Head of caudate nucleus (tissue), 42 donors: ENCODE results near the gene BBOX1.
A peak's percentile ranks its signal among the peaks of the same experiment; 100 is the strongest.
"Not testable (repeated sequence)": the region's sequence is repeated elsewhere in the genome, so short reads cannot be mapped to it uniquely, and the experiment has no call there.

Source experiments
- DNase-seq, 42 donors: peaks; one replicate each; pipeline versions ENCODE4 v3.0.0 to v3.0.0-alpha.2; 2020 to 2021; ENCODE audit warnings: mixed read lengths in 7 of 42
- intact Hi-C: fragments of 100-400 bp; cut with DNase I; formaldehyde crosslinking; loops from one replicate; pipeline ENCODE4 v1.15.0; 2022

Gene BBOX1

GRCh38 chr11:27115051-27115650, 74.5 kb downstream of the BBOX1 start:
- no peak for DNase-seq

GRCh38 chr11:27116684-27117083, 76.1 kb downstream of the BBOX1 start:
- DNase-seq, result no peak
- intact Hi-C loops, result no loop called here

More at GRCh38 chr11:27115051-27115650, 74.5 kb downstream of the BBOX1 start:
- intact Hi-C loops, result no loop called here

GRCh38 chr11:27118371-27118770, 77.8 kb downstream of the BBOX1 start:
- peak in 1 of 42 donors; percentile 13 for DNase-seq
- intact Hi-C loops, result no loop called here

GRCh38 chr11:27118949-27119348, 78.3 kb downstream of the BBOX1 start:
- intact Hi-C loops, result no loop called here
- no peak for DNase-seq

GRCh38 chr11:27119396-27119795, 78.8 kb downstream of the BBOX1 start:
- intact Hi-C loops, result no loop called here
- no peak for DNase-seq

GRCh38 chr11:27120211-27120610, 79.6 kb downstream of the BBOX1 start:
- no peak for DNase-seq
- intact Hi-C loops, result no loop called here

- intact Hi-C loops, result no loop called here
- no peak for DNase-seq
These were observed 81.4 kb downstream of the BBOX1 start for GRCh38 chr11:27122001-27122400.

- intact Hi-C loops, result no loop called here
These were observed 84.1 kb downstream of the BBOX1 start for GRCh38 chr11:27124514-27125264.

GRCh38 chr11:27129686-27130085, 89.1 kb downstream of the BBOX1 start:
- DNase-seq, result no peak
- intact Hi-C loops, result no loop called here

More at GRCh38 chr11:27124514-27125264, 84.1 kb downstream of the BBOX1 start:
- no peak for DNase-seq

GRCh38 chr11:27130806-27131205, 90.2 kb downstream of the BBOX1 start:
- DNase-seq, result no peak
- intact Hi-C loops, result no loop called here

GRCh38 chr11:27135924-27136329, 95.3 kb downstream of the BBOX1 start:
- intact Hi-C loops, DNase-seq: not testable (repeated sequence)

GRCh38 chr11:27138716-27139115, 98.1 kb downstream of the BBOX1 start:
- DNase-seq, result no peak
- intact Hi-C loops, result no loop called here

GRCh38 chr11:27139742-27140367, 99.2 kb downstream of the BBOX1 start:
- intact Hi-C loops, result no loop called here
- DNase-seq, result no peak

GRCh38 chr11:27141576-27141975, 101.0 kb downstream of the BBOX1 start:
- intact Hi-C loops, result no loop called here
- no peak for DNase-seq

- intact Hi-C loops, result no loop called here
- DNase-seq, result no peak
These were observed 107.3 kb downstream of the BBOX1 start for GRCh38 chr11:27147916-27148315.

- DNase-seq, result no peak
- intact Hi-C loops, result no loop called here
These were observed 107.9 kb downstream of the BBOX1 start for GRCh38 chr11:27148506-27148905.

- intact Hi-C loops, result loop anchor here (10.0 kb wide), 1 partner anchor 855 kb away; no protein-coding TSS in a partner anchor
- DNase-seq, result no peak
These were observed 109.5 kb downstream of the BBOX1 start for GRCh38 chr11:27150098-27150497.

- intact Hi-C loops, result loop anchor here (10.0 kb wide), 1 partner anchor 858 kb away; no protein-coding TSS in a partner anchor
- DNase-seq, result no peak
These were observed 112.5 kb downstream of the BBOX1 start for GRCh38 chr11:27153136-27153535.

GRCh38 chr11:27158456-27159334, 118.1 kb downstream of the BBOX1 start:
- DNase-seq, result peak in 41 of 42 donors; percentile 4 to 85 (median 56)

More at GRCh38 chr11:27158456-27159334, 118.1 kb downstream of the BBOX1 start:
- intact Hi-C loops, result loop anchor here (2.0 to 10.0 kb wide), 2 partner anchors 404 to 864 kb away; no protein-coding TSS in a partner anchor
